ENCODE measurements around the gene ZNF862. TPM values are rescaled to one million over a fixed set of nuclear protein-coding genes. Genes with fewer than 3 reads are reported as not detected.

The ZNF862 gene
- total and polyA plus RNA-seq, 2 of the 8 experiments (the other 6 are each of a cell fraction or from before 2014, with no cell fraction given) = 1.8 to 3.9 TPM

DNA sequence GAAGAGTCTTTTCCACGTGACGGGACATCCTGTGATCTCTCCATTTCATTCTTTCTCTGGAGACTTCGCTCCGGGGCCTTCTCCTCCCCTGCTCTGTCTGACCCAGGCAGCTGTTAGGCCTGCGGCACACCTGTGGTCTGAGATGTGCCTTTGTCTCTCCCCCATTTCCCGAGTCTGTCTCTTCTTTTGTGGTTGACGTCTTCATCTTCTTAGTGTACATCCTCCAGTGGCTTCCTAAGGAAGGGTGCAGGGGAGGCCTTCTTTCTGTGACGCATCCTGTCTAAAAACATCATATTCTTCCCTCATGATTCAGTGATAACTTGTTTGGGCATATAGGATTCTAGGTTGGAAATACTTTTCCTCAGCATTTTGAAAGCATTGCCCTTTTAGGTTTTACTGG, 18.4 kb downstream of the ZNF862 start:
- Histone ChIP-seq H3K27me3 (replicated peaks in 1 of 4; ENCODE audit: control insufficient read depth in 3 of 4, extremely low read depth in 1 of 4, insufficient read depth in 3 of 4, low read length in 3 of 4) (no peaks in the 10 kb centered on the region; a peak in 2 of 7 replicates), H3K79me2 (ENCODE audit: control insufficient read depth in 1 of 2, insufficient read depth in 2 of 2, low read length in 2 of 2) (no peaks in the 10 kb centered on the region), H3K23ac (ENCODE audit: insufficient read length) (no peak overlapping the region), H2BK12ac (ENCODE audit: low read depth, low read length) (no peak overlapping the region; the same call in 1 of the 2 replicates), H2AFZ (ENCODE audit: low read length) (no peak overlapping the region), H3K4me3 (ENCODE audit: extremely low read depth in 1 of 4, insufficient read depth in 2 of 4, low read depth in 3 of 4, low read length in 4 of 4) (no peak overlapping the region), H2BK5ac (ENCODE audit: low read depth, low read length) (no peak overlapping the region), H3K23me2 (ENCODE audit: low read depth, low read length) (no peaks in the 10 kb centered on the region), H3K9me3 (ENCODE audit: insufficient read depth in 2 of 2, low read depth in 1 of 2, low read length in 1 of 2) (no peaks in the 10 kb centered on the region), H3K18ac (ENCODE audit: extremely low read depth, low read length) (no peak overlapping the region), H3K4me2 (ENCODE audit: insufficient read depth in 1 of 2, low read depth in 2 of 2, low read length in 2 of 2) (no peak overlapping the region), H4K8ac (ENCODE audit: extremely low read depth, insufficient read depth, low read length) (no peak overlapping the region), H3K56ac (replicated peaks; ENCODE audit: insufficient read length, low read depth, low read length) (no peak overlapping the region), H3K79me1 (ENCODE audit: low read depth, low read length) (no peaks in the 10 kb centered on the region), H2BK15ac (ENCODE audit: low read length) (no peak overlapping the region), H3K27ac (ENCODE audit: low read depth, low read length) (no peak overlapping the region), H3K4me1 (replicated peaks in 1 of 4; ENCODE audit: control insufficient read depth in 3 of 4, insufficient read depth in 4 of 4, low read length in 3 of 4) (peaks cover 6 to 17% (median 10%) of the 10 kb centered on the region in 4 experiments), H3K14ac (ENCODE audit: insufficient read length) (no peak overlapping the region), H2BK120ac (replicated peaks; ENCODE audit: low read depth, low read length) (no peak overlapping the region), H3K4ac (replicated peaks; ENCODE audit: insufficient read length, low read depth, low read length) (no peak overlapping the region), H4K5ac (ENCODE audit: insufficient read length, low read depth, low read length) (no peak overlapping the region), H3K36me3 (ENCODE audit: control insufficient read depth in 2 of 4, insufficient read depth in 4 of 4, low read length in 3 of 4) (no peaks in the 10 kb centered on the region), H4K91ac (replicated peaks; ENCODE audit: insufficient read length, low read length) (no peak overlapping the region), H4K20me1 (replicated peaks in 1 of 2; ENCODE audit: control insufficient read depth in 1 of 2, insufficient read depth in 2 of 2, low read length in 2 of 2) (no peaks in the 10 kb centered on the region), H3K9ac (replicated peaks in 1 of 4; ENCODE audit: extremely low read depth in 1 of 4, low read depth in 3 of 4, low read length in 3 of 4) (no peak overlapping the region), H2AK5ac (ENCODE audit: low read depth, low read length) (no peak overlapping the region; the same call in 1 of the 2 replicates), H2BK20ac (ENCODE audit: low read length) (no peak overlapping the region)
- DNase-seq (ENCODE audit: low read depth in 1 of 2, low spot score in 2 of 2) (no peak), FAIRE-seq (no peak)
- ChIA-PET POLR2A (ENCODE audit: partially characterized antibody) (no interaction called here), CTCF (ENCODE audit: partially characterized antibody) (interaction anchor here (13.8 kb wide), 1 partner anchor 47 kb away, joined by 209 read pairs; no protein-coding TSS in a partner anchor)
- WGBS, 2 experiments (ENCODE audit: extremely low coverage in 1 of 2, insufficient coverage in 1 of 2, insufficient read length in 1 of 2, insufficient replicate concordance in 2 of 2, low coverage in 1 of 2, low lambda C conversion rate in 2 of 2, missing lambda C conversion rate in 1 of 2) = 89% methylated on average over 8 of the region's 8 CpGs; no CpG with 5 or more reads in 1 of the 2 experiments
- TF ChIP-seq POLR2A (IDR thresholded peaks at IDR 0.05; ENCODE audit: control extremely low read depth in 1 of 2, low read depth in 2 of 2, low read length in 2 of 2) = no peak
- TF ChIP-seq CBX8 (IDR thresholded peaks at IDR 0.05; ENCODE audit: borderline replicate concordance, low read depth, low read length) = no peak
- TF ChIP-seq BCL11A (IDR thresholded peaks at IDR 0.05; ENCODE audit: low read depth in 2 of 2, low read length in 2 of 2) = no peak
- no peak for TF ChIP-seq BRCA1 (IDR thresholded peaks at IDR 0.05; ENCODE audit: low read depth, low read length)
- no peak for TF ChIP-seq CREB1 (IDR thresholded peaks at IDR 0.05)
- no peak for TF ChIP-seq EZH2 (IDR thresholded peaks at IDR 0.05; ENCODE audit: low read depth, low read length, severe bottlenecking)
- no peak for TF ChIP-seq SP4 (IDR thresholded peaks at IDR 0.05; ENCODE audit: low read length)
- no peak for TF ChIP-seq SP2 (IDR thresholded peaks at IDR 0.05; ENCODE audit: low read length)
